GM12874 (cell line): ENCODE data around the gene TSHZ2.

Experiments used
- TF ChIP-seq, protein P1 (sequence below): IDR thresholded peaks from 2 replicates; pipeline ENCODE4 v1.5.1; 2011; ENCODE audit warnings: low read depth, mild to moderate bottlenecking, control low read depth, low read length, moderate library complexity; ENCODE audit not compliant: insufficient read depth

The TSHZ2 gene

DNA sequence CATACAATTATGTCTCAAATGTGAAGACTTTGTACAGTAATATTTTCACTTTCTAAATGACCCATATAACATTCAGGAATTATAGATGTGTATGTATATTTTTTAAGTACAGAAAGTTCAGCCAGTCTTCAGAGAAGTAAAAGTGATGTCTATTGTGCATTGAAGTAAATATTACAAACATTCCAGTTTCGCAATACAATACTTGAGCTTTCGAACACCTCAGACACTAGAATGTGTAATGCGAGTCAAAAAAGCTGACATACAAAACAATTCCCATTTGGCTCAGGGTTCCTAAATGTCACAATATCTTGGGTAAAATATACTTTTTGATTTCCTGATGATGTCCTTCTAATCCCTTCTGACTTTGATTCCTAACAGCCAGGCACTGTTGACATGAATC lies 520.1 kb downstream of the TSHZ2 start:
- TF ChIP-seq, protein P1, sequence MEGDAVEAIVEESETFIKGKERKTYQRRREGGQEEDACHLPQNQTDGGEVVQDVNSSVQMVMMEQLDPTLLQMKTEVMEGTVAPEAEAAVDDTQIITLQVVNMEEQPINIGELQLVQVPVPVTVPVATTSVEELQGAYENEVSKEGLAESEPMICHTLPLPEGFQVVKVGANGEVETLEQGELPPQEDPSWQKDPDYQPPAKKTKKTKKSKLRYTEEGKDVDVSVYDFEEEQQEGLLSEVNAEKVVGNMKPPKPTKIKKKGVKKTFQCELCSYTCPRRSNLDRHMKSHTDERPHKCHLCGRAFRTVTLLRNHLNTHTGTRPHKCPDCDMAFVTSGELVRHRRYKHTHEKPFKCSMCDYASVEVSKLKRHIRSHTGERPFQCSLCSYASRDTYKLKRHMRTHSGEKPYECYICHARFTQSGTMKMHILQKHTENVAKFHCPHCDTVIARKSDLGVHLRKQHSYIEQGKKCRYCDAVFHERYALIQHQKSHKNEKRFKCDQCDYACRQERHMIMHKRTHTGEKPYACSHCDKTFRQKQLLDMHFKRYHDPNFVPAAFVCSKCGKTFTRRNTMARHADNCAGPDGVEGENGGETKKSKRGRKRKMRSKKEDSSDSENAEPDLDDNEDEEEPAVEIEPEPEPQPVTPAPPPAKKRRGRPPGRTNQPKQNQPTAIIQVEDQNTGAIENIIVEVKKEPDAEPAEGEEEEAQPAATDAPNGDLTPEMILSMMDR: no peak

DNA sequence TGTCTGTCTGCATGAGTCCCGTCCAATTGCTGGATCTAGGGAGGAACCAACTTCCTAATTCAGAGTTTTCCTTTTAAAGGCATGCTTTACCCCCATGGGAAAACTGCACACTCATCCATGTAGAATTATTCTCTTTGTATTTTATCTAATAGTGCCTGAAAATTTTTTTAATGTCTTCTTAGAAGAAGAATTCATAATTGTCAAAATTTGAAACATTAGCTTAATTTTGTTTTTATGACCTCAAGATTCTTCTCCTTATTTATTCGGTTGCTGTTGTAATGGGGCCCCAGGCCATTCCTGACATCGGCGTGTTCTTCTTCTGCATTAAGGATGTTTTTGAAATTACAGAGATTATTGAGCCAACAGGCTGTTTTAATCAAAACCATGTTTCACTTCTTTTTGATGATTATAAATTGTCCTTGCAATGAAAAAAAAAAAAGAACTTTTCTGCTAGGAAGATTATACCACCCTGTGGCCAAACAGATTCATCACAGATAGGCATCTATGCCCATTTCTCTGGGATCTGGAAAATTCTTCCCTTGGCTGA lies 521.2 kb downstream of the TSHZ2 start:
- TF ChIP-seq, protein P1: no peak

DNA sequence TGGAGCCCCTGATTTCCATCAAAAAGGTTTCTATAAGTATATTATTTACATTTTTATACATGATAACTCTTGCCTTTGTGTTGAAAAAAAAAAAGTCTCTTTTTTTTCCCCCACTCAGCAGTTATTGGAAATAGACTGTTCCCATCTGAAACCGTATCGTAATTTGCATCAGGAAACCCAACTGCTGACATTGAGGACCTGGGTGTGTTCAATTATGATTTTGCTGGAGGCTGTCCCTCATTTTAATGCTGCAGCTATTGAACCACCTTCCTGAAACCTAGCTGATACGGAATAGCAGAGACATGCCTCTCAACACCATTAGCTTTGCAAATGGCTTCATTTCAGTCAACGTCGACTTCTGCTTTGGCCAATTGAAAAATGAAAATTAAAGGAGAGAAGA lies 522.6 kb downstream of the TSHZ2 start:
- TF ChIP-seq, protein P1: no peak

DNA sequence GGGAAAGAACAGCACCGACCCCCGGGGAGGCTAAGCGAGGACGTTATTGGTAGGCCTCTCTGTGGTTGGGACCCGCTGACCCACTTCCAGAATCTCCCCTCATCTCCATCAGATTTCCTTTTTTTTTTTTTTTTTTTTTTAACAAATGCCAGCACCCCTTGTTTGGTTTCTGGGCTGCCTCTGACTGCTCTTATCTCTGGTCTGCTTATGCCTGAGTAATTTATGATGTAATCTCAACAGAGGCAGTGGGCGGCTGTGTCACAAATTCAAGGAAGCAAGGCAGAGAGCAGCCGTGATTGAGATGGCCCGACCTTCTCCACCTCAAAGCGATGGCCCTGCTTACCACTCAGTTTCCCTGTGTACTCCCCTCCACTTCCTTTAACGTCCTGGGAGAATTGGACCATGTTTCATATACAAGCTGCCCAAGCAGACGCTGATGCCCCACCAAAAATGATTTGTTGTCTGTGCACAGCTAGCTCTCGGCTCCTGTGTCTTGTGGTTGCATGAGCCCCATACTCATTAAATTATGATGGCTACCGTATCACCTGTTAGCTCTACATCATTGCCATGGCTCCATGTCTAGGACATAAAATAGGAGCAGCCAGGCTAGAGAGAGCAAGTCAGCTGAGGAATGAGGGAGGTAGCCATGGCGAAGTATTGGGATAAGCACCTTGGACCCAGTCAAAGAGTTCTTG lies 523.4 kb downstream of the TSHZ2 start:
- TF ChIP-seq, protein P1: no peak

DNA sequence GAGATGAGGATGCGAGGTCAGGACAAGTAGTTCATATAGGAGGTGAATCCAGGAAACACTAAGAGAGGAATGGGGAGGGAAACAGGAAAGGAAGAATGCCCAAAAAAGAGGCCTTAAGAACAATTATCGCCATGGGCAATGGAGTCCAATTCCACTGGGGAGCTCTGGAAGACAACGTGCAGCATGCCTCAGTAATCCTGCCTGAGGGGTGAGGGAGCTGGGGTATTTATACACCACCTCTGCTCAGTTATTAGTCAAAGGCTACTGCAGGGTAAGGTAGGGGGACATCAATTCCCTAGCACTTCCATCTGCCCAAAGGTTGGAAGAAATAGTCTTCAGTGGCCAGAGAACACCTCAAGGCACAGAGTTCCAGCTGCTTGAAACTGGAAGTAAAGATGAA lies 525.1 kb downstream of the TSHZ2 start:
- TF ChIP-seq, protein P1: no peak

DNA sequence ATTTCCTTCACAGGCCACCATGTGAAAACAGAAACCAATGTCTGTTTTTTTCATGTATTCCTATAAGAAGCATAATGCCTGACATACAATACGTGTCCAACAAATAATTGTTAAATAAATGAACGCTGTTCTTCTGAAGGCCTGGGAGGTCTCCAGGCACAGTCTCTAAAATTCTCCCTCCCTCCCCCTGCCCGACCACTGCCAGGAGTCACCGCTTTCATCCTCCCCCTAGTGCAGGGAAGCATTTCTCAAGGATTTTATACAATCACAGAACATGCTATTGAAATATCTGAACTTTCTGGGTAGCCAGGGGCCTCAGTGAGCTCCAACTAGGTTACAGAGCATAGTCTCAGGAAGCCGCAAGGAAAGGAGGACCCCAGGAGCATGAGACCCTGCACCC lies 526.2 kb downstream of the TSHZ2 start:
- TF ChIP-seq, protein P1: no peak

DNA sequence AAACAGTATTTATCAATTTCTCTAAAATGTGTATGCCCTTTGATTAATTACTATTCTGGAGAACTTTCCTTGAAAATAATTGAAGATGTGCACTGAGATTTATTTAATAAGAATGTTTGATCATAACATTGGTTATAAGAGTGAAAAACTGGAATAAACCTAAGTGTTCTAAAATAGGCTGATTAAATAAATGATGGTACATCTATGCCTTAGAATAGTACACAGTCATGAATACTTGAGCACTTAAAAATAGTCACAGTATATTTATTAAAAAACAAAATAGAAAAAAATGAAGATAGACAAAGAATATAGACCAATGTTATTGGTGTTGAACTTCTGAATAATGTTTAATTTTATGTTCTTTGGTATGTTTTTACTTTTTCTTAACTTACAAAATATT lies 528.5 kb downstream of the TSHZ2 start:
- TF ChIP-seq, protein P1: no peak
